Effector memory CD8-positive, alpha-beta T cell (primary cell): ENCODE data around the gene GALNT15.
A peak's percentile ranks its signal among the peaks of the same experiment; 100 is the strongest.

ENCODE experiments used
- ATAC-seq: fragments of 150-1000 bp; cut with Tn5 transposase; replicated peaks from 2 replicates; pipeline ENCODE4 v1.10.0; 2021; ENCODE audit warnings: mild to moderate bottlenecking, moderate library complexity
- DNase-seq, 3 experiments: peaks; one replicate each; pipeline ENCODE4 v3.0.0; 2021
- H3K27ac Mint-ChIP-seq, 2 donors: one replicate each; pipeline ENCODE4 v1.8.0; 2022; ENCODE audit warnings: mild to moderate bottlenecking in 2 of 2, mixed read lengths in 2 of 2, moderate library complexity in 2 of 2
- H3K27me3 Mint-ChIP-seq, 2 donors: one replicate each; pipeline ENCODE4 v1.8.0; 2022; ENCODE audit warnings: mixed read lengths in 2 of 2
- H3K36me3 Mint-ChIP-seq: one replicate; pipeline ENCODE4 v1.8.0; 2022; ENCODE audit warnings: mild to moderate bottlenecking, moderate library complexity, mixed read lengths; ENCODE audit not compliant: insufficient read depth
- H3K4me1 Mint-ChIP-seq, 2 donors: one replicate each; pipeline ENCODE4 v1.8.0; 2022; ENCODE audit warnings: low read depth in 2 of 2, mixed read lengths in 2 of 2
- H3K4me3 Mint-ChIP-seq, 2 donors: one replicate each; pipeline ENCODE4 v1.8.0; 2022; ENCODE audit warnings: mild to moderate bottlenecking in 2 of 2, mixed read lengths in 2 of 2, moderate library complexity in 2 of 2
- H3K9me3 Mint-ChIP-seq, 2 donors: one replicate each; pipeline ENCODE4 v1.8.0; 2022; ENCODE audit warnings: mixed read lengths in 2 of 2

Gene GALNT15

GRCh38 chr3:16174976-16175901 lies 759 bp downstream of the GALNT15 start:
- Mint-ChIP-seq H3K27me3 (peaks cover 36 to 58% of the 10 kb centered on the region in 2 donors), H3K4me3 (no peak overlapping the region), H3K9me3 (no peaks in the 10 kb centered on the region), H3K4me1 (peaks cover 4 to 6% of the 10 kb centered on the region in 2 donors), H3K27ac (no peak overlapping the region), H3K36me3 (no peaks in the 10 kb centered on the region)
- ATAC-seq (no peak), DNase-seq (no peak)

GRCh38 chr3:16176391-16177030 lies 2.0 kb downstream of the GALNT15 start:
- Mint-ChIP-seq H3K27ac (no peak overlapping the region), H3K4me3 (no peak overlapping the region), H3K9me3 (no peaks in the 10 kb centered on the region), H3K36me3 (no peaks in the 10 kb centered on the region), H3K4me1 (peaks cover 4 to 6% of the 10 kb centered on the region in 2 donors), H3K27me3 (peaks cover 36 to 56% of the 10 kb centered on the region in 2 donors)
- DNase-seq = no peak
- no peak for ATAC-seq

- H3K36me3 Mint-ChIP-seq = no peaks in the 10 kb centered on the region
- no peak overlapping the region for H3K27ac Mint-ChIP-seq
- no peaks in the 10 kb centered on the region for H3K9me3 Mint-ChIP-seq
- peaks cover 31 to 49% of the 10 kb centered on the region in 2 donors for H3K27me3 Mint-ChIP-seq
- ATAC-seq = no peak
- no peak overlapping the region for H3K4me3 Mint-ChIP-seq
- DNase-seq = no peak
- H3K4me1 Mint-ChIP-seq = peaks cover 4 to 6% of the 10 kb centered on the region in 2 donors
These were observed 2.9 kb downstream of the GALNT15 start for GRCh38 chr3:16177382-16177781.

- Mint-ChIP-seq H3K4me1 (peaks cover 4 to 6% of the 10 kb centered on the region in 2 donors), H3K27ac (no peak overlapping the region), H3K36me3 (no peaks in the 10 kb centered on the region), H3K27me3 (peaks cover 29 to 52% of the 10 kb centered on the region in 2 donors), H3K4me3 (no peak overlapping the region), H3K9me3 (no peaks in the 10 kb centered on the region)
- peak; percentile 44 to 48 (median 46) for DNase-seq
- ATAC-seq = peak; percentile 74
These were observed 3.6 kb downstream of the GALNT15 start for GRCh38 chr3:16177962-16178627.

GRCh38 chr3:16178628-16178988 lies 4.1 kb downstream of the GALNT15 start:
- peaks cover 4 to 6% of the 10 kb centered on the region in 2 donors for H3K4me1 Mint-ChIP-seq
- H3K36me3 Mint-ChIP-seq = no peaks in the 10 kb centered on the region
- peaks cover 24 to 55% of the 10 kb centered on the region in 2 donors for H3K27me3 Mint-ChIP-seq
- no peak for DNase-seq
- no peaks in the 10 kb centered on the region for H3K9me3 Mint-ChIP-seq
- H3K27ac Mint-ChIP-seq = no peak overlapping the region
- no peak overlapping the region for H3K4me3 Mint-ChIP-seq
- no peak for ATAC-seq

- Mint-ChIP-seq H3K9me3 (no peaks in the 10 kb centered on the region), H3K27me3 (peaks cover 18 to 48% of the 10 kb centered on the region in 2 donors), H3K4me3 (no peak overlapping the region), H3K36me3 (no peaks in the 10 kb centered on the region), H3K4me1 (peaks cover 4 to 6% of the 10 kb centered on the region in 2 donors), H3K27ac (no peak overlapping the region)
- ATAC-seq (no peak), DNase-seq (no peak)
These were observed 4.8 kb downstream of the GALNT15 start for GRCh38 chr3:16179261-16179660.

GRCh38 chr3:16179771-16180736 lies 5.6 kb downstream of the GALNT15 start:
- Mint-ChIP-seq H3K36me3 (no peaks in the 10 kb centered on the region), H3K4me1 (peaks cover 4 to 6% of the 10 kb centered on the region in 2 donors), H3K27ac (no peak overlapping the region), H3K4me3 (no peak overlapping the region), H3K9me3 (no peaks in the 10 kb centered on the region), H3K27me3 (peaks cover 18 to 41% of the 10 kb centered on the region in 2 donors)
- no peak for ATAC-seq
- DNase-seq = no peak

GRCh38 chr3:16180737-16181134 lies 6.3 kb downstream of the GALNT15 start:
- H3K36me3 Mint-ChIP-seq = no peaks in the 10 kb centered on the region
- H3K4me3 Mint-ChIP-seq = no peak overlapping the region
- H3K4me1 Mint-ChIP-seq = peaks cover 4 to 6% of the 10 kb centered on the region in 2 donors
- DNase-seq (no peak), ATAC-seq (no peak)
- H3K27me3 Mint-ChIP-seq = peaks cover 18 to 41% of the 10 kb centered on the region in 2 donors
- no peaks in the 10 kb centered on the region for H3K9me3 Mint-ChIP-seq
- H3K27ac Mint-ChIP-seq = no peak overlapping the region

GRCh38 chr3:16181361-16181760 lies 6.9 kb downstream of the GALNT15 start:
- Mint-ChIP-seq H3K4me1 (peaks cover 4 to 6% of the 10 kb centered on the region in 2 donors), H3K27me3 (peaks cover 18 to 39% of the 10 kb centered on the region in 2 donors), H3K36me3 (no peaks in the 10 kb centered on the region), H3K4me3 (no peak overlapping the region), H3K9me3 (no peaks in the 10 kb centered on the region), H3K27ac (no peak overlapping the region)
- no peak for ATAC-seq
- DNase-seq = no peak

- H3K27ac Mint-ChIP-seq = no peak overlapping the region
- no peaks in the 10 kb centered on the region for H3K9me3 Mint-ChIP-seq
- H3K4me3 Mint-ChIP-seq = no peak overlapping the region
- ATAC-seq = no peak
- H3K4me1 Mint-ChIP-seq = peaks cover 7 to 10% of the 10 kb centered on the region in 2 donors
- no peaks in the 10 kb centered on the region for H3K36me3 Mint-ChIP-seq
- peaks cover 18 to 31% of the 10 kb centered on the region in 2 donors for H3K27me3 Mint-ChIP-seq
- DNase-seq = no peak
These were observed 7.7 kb downstream of the GALNT15 start for GRCh38 chr3:16182183-16182582.

GRCh38 chr3:16182612-16183011 lies 8.1 kb downstream of the GALNT15 start:
- H3K4me3 Mint-ChIP-seq = no peak overlapping the region
- H3K36me3 Mint-ChIP-seq = no peaks in the 10 kb centered on the region
- H3K9me3 Mint-ChIP-seq = no peaks in the 10 kb centered on the region
- H3K27ac Mint-ChIP-seq = no peak overlapping the region
- no peak for DNase-seq
- ATAC-seq = no peak
- peaks cover 13 to 28% of the 10 kb centered on the region in 2 donors for H3K27me3 Mint-ChIP-seq
- H3K4me1 Mint-ChIP-seq = peaks cover 7 to 10% of the 10 kb centered on the region in 2 donors

GRCh38 chr3:16183082-16183481 lies 8.6 kb downstream of the GALNT15 start:
- no peaks in the 10 kb centered on the region for H3K36me3 Mint-ChIP-seq
- H3K9me3 Mint-ChIP-seq = no peaks in the 10 kb centered on the region
- H3K27ac Mint-ChIP-seq = no peak overlapping the region
- DNase-seq = no peak
- H3K4me1 Mint-ChIP-seq = peaks cover 7 to 10% of the 10 kb centered on the region in 2 donors
- ATAC-seq = no peak
- H3K4me3 Mint-ChIP-seq = no peak overlapping the region
- H3K27me3 Mint-ChIP-seq = peaks cover 9 to 28% of the 10 kb centered on the region in 2 donors
